ENCODE measurements around the gene NUP88. TPM values are rescaled to one million over a fixed set of nuclear protein-coding genes. Genes with fewer than 3 reads are reported as not detected.
"Not testable (repeated sequence)": the region's sequence is repeated elsewhere in the genome, so short reads cannot be mapped to it uniquely, and the experiment has no call there.

NUP88 gene
- 90.5 and 127 TPM in 2 replicates for total RNA-seq (2014; rRNA removed; shearing (Covaris generic))

DNA sequence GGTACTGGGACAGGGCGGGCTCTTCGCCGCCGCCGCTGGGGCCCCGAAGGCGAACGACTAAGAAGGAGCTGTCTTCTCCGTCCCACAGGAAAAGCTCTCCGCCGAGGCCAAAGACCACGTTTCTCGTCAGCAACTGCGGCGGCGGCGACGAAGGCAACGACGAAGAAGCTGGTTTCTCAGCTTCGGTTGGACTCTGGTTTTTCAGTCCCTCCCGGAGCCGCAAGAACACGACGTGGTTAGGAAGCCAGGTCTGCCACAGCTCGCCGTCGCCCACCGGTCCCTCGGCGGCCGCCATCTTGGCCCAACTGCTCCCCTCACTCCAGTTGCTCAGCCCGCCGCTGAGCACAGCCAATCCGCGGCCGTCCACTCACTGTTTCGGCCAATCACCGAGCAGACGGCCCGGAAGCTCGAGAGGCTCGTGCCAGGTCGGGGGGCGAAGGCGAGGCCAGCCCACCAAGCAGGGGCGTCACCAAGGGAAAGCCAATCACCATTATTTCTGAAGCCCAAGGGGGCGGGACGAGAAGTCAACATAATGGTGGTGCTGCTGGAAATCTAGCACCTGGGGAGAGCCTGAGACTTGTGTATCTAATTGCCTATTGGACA lies at the start of gene NUP88:
NUP88 (minus strand) TSS at position 307 of the 603 bp plus-strand sequence; CDS start at position 295, 12 bp downstream.
- peak; percentile 94 for DNase-seq (ENCODE audit: low spot score)

DNA sequence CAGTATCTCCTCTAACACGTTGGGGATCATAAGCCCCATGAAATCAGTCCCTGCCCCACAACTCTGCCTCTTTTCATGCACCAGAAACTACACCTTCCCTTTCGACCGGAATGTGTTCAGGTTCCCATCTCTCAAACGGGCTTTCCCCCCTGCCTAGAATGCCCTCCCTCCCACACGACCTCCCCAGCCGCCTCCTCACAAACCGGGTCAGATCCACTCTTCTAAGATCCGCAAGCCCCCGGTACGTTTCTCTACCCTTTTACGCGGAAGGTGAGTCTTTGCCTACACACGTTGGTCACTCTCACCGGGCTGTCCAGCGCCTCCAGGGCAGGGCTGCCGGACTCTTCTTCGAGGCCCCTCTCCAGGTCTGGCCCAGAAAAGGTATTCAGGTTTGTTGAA lies 48.6 kb upstream of the NUP88 start:
- no peak for DNase-seq (ENCODE audit: low spot score)

DNA sequence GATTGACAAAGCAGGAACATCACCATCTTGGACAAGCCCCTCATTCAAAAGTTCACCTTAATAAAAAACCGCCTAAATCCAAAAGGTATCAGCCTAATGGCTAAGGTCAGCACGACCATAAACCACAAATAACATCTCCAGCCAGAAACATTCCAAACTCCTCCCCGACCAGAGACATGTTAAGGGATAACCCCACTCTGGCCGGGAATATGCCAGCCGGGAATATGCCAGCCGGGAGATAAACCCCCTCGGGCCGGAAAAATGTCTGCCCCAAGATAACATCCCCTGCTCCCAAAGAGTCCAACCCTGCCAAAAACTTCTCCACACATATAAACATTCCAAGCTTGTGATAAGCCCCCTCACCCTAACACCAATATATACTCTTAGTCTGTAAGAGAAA lies 48.0 kb upstream of the NUP88 start:
- DNase-seq (ENCODE audit: low spot score), result no peak

DNA sequence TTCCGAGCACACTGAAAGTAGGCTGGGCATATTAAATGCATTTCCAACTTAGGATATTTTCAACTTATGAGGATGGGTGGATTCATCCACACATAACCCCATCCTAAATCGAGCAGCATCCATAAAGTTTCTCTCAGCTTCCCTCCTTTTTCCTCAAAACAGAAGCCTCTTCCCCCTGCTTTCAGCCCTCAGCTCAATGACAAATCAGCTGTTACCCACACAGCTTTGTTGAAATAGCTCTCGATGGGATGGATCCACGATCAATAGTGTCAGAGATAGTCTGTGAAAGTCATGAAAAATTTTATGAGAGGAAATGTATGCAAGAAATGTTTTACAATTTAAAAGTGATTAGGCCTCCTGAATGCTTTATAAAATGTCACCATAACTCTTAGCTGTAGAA lies 46.8 kb upstream of the NUP88 start:
- no peak for DNase-seq (ENCODE audit: low spot score)

DNA sequence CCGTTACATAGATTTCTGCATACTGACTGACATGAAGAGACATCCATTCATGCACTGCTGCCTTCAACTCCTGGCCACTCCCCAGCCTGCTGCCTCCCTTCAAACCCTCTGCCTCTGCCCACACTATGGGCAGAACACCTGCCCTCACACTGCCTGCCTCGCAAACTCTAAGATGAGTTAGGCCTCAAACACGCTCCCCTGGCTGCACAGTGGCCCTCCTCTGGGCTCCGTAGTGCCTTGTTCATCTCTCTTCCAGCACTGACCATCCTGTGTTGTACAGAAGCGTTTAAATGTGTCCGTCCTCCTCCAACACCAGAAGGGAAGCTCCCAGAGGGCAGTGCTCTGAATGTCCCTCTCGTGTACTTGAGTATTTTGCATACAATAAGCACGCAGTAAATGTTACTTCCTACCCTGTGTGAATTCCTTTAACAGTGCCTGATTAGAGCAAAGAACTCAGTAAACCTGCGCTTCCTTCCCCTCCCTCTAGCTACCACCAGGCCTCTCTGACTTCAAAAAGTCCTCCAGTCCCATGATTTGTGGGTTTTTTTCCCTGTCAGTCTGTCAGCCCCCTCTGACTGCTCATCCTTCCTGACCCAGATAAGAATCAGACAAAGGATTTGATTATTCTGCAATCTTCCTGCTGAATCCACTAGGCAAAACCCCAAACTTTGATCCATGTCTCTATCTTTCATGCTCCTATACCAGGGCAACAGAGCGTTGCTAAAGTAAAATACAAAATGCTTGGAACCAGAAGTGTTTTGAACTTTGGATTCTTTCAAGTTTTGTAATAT lies 45.5 kb upstream of the NUP88 start:
- no peak for DNase-seq (ENCODE audit: low spot score)

DNA sequence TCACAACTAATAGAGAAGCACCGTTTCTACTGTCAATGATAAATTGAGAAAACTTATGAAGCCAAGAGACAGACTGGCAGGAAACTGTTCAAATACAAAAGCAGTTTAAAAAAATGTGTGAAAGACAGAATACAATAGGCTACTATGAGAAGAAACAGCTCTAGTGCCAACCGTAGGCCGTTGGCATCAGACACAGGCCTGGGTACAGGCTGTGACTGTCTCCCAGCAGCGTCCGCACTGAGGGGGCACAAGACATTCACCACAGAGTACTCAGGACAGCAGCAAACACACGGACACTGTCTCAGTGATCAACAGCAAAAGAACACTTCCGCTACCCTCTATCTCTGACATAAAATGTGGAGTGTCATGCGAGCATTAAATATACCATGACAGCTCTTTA lies 27.3 kb upstream of the NUP88 start:
- no peak for DNase-seq (ENCODE audit: low spot score)

DNA sequence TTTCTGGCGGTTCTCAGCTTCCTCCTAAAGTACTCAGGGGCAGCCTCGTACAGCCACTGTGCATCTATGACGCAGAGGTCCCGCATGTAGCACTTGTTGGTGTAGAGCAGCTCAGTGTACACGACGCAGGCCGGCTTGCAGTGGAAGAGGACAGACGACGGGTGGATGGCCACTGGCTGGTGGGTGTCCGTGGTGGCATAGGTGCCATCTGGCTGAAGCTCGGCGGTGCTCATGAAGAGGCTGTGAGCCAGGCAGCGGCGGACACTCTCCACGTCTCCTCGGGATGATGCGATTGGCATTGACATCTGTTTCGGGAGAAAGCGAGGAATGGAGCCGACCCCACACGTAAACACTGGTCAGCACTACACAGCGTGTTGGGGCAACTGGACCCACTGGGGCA lies 24.7 kb upstream of the NUP88 start:
- no peak for DNase-seq (ENCODE audit: low spot score)

DNA sequence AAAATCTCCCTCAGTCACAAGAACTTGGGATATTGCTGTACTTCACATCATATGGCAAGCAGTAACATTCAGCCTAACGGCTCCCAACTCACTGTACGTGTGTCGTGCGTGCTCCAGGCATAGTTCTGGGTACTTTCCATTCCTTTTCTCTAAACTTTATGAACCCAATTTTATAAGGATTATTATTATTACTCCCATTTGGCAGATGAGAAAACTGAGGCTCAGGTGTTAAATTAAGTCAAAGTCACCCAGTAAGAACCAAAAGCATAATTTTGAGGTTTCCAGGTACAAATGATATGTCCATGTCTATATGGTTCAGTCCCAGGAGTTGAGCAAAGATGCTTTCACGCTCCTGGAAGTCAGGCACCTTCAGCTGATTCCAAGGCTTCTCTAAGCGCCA lies 24.3 kb upstream of the NUP88 start:
- DNase-seq (ENCODE audit: low spot score), result no peak

DNA sequence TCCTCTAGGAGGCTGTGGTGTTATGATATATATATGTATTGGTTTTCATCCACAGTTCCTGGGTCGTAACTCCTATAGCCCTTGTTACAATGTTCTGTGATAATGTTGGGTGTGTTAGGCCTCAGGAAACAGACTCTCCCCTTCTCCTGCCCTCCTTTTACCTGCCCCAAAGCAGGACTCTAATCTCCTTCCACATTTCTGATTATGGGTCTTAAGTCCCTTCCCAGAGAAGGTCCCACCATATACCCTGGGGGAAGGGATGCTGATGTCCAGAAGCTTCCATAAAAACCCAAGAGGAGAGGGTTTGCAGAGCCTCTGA lies 19.9 kb upstream of the NUP88 start:
- DNase-seq (ENCODE audit: low spot score), result no peak

DNA sequence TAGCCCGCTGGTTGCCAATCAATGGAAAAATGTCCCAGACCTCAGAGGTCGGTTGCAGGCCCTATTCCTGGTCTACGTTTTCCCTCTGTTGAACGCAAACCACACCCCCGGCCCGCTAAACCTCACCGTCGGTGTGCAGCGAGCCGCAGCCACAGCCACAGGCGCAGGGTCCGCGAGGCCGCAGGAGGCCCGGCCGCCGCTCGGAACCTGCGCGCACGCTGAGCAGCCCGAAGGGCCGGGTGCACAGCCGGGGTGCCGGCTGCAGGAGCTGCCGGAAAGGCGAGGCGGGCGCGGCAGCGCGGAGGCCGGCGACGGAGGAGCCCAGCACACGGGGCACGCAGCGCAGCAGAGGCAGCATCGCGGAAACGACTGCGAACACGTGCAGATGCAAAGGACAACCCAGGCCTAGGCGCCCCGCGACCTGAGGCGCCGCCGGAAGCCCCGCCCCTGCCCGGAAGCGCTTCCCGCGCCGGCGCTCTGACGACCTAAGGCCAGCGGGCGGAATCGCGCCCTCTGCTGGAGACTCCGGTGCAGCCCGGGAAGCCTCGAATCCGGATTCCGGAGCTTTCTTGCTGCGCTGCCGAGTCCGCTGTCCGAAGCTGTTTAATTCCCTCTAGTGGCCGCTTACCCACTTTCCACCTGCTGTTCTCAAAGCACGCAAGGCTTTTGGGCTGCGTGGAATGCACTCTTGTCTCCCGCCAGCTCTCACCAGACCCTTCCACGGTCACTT lies 19.4 kb upstream of the NUP88 start, which contains the start of gene C1QBP:
C1QBP (minus strand) TSS at position 440 of the 730 bp plus-strand sequence; CDS start at position 358, 82 bp downstream.
- peak; percentile 71 for DNase-seq (ENCODE audit: low spot score)

DNA sequence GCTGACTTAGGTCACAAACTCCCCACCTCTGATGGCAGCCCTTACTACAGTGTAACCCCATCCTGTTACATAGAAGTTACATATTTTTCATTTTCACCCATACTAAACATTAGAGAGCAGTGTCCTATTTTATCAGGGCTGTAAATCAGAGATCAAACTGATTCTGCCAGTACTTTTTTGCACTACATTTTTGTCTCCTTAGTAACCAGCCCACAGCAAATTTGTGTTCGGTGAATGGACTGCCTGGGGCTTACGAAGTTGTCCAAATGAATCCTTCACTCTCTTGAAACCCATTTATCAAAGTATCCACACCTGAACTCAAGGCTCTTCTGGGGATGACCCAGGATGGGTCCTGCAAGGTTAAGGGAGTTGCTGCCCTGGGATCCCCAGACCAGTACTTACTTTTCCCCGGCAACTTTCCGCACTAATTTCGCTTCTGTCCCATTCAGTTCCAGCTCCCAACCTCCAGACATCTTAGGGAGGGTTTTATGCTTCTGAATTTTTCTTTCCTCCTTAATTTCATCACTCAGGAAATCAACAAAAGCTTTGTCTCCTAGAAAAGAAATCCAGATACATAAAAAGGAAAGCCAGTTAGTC lies 18.4 kb upstream of the NUP88 start:
- DNase-seq (ENCODE audit: low spot score), result no peak

DNA sequence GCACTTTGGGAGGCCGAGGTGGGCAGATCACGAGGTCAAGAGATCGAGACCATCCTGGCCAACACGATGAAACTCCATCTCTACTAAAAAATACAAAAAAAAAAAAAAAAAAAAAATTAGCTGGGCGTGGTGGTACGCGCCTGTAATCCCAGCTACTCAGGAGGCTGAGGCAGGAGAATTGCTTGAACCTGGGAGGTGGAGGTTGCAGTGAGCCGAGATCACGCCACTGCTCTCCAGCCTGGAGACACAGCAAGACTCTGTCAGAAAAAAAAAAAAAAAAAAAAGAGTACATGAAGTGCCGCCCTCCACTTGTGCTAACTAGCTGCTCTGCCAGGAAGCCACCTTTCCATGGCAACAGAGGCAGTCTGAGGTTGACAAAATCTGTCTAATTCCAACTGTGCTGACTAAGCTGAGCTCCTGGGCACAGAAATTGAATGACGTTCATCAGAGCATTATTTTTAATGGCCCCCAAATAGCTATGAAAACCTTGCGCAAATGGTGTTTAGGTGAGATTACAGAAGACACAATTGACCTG lies 16.4 kb upstream of the NUP88 start:
- DNase-seq (ENCODE audit: low spot score), result not testable (repeated sequence)

DNA sequence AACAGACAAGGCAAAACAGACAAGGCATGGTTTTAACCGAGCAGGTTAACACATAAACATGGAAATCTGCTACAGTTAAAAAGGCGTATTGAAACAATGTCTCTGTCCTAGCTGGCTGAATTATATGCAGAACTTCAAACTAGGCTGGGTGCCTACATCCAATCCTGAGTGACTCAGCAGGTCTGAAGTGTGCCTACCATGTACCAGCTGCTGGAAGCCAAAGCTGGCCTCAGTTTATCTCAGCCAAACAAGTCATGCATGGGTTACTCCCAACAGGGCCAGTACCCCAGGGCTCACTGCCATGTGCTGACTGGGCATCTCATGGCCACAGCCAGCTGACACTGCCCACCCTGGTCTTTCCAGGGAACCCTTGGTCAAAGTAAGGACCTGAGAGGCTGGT lies 15.5 kb upstream of the NUP88 start:
- DNase-seq (ENCODE audit: low spot score), result no peak

DNA sequence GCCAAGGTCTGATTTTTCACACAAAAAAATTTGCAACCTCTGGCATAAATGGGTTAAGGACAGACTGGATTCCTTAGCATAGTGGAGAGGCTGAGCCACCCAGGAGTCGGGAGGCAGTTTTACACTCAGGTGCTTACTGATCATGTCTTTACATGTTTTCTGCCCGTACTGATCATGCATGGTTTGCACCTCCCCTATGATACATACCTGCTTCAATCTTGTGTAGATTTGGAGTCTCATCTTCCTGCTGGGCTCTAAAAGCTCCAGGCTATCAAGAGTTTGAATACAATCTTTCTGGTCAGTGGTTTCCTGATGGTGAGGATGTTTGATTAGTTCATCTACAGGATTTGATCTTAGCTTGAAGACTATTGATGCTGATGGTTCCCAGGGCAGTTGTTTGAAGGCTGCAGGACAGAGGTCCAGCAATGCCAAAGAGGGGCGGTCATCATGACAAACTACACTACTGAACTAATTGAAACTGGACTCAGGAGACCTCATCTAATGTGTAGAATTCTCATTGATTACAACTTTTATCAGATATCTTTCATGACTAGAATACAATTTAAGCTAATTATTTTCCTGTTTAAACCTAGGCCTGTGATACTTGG lies 12.6 kb upstream of the NUP88 start:
- no peak for DNase-seq (ENCODE audit: low spot score)

DNA sequence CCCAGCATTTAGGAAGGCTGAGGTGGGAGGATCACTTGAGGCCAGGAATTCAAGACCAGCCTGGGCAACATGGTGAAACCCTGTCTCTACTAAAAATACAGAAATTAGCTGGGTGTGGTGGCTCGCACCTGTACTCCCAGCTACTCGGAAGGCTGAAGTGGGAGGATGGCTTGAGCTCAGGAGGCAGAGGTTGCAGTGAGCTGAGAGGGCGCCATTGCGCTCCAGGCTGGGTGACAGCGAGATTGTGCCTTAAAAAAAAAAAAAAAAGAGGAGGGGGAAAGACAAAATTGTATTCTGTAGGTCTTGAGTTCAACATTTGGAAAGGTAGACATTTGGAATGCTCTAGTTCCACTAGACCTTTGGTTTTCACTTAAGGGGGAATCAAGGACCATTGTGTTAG lies 11.8 kb upstream of the NUP88 start:
- DNase-seq (ENCODE audit: low spot score), result not testable (repeated sequence)

DNA sequence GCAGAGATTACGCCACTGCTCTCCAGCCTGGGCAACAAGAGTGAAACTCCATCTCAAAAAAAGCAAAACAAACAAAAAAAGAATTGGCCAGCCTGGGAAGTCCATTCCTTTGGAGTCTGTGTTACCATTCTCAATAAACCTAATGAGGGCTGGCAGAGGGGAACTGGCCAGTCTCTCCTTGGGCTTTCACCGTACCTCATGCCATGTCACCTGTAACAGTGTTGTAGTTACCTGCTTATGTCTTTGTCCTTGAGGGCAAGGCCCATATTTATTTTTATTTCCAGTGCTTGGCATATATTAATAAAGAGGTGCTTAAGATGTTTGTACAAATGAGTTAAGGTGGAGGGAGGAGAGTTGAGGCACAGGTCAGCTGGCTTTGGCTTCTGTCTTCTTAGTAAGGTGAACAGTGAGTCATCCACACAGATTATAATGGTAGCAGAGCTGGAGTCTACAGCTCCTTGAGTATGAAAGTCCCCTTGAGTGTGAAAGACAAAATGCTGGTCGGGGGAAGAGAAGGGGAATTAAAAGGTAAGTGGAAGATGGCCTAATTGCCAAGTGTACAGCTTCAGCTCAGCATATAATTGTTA lies 11.0 kb upstream of the NUP88 start:
- DNase-seq (ENCODE audit: low spot score), result no peak

DNA sequence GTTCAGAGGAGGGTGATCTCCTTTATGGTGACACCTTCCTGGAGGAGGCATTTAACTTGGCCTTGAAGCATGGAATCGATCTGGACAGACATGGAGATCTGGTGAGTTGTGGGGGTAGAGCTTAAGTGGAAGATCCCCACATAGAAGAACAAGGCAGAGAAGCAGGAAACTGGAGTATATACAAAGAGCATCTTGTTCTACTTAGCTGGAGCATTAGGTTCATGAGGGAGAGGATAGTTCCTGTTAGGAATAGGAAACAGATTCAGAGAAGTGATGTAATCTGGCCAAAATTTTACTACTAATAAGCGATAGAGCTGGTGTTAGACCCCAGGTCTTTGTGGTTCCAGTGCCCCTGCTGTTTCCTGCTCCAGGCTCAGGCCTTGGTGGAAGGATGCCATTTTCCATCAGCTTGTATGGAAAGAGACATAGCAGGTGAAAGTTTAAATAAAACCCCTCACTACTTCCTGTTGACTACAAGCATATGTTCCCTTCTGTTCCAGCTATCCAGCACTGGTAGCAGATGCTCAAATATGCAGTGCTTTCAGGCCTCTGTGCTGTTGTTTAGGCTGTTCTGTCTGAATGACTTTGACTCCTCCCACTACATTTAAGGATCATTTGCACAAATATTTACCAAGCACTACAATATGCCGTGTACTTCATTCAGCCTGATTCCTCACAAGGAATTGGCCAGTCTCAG lies 9.9 kb upstream of the NUP88 start:
- DNase-seq (ENCODE audit: low spot score), result no peak

DNA sequence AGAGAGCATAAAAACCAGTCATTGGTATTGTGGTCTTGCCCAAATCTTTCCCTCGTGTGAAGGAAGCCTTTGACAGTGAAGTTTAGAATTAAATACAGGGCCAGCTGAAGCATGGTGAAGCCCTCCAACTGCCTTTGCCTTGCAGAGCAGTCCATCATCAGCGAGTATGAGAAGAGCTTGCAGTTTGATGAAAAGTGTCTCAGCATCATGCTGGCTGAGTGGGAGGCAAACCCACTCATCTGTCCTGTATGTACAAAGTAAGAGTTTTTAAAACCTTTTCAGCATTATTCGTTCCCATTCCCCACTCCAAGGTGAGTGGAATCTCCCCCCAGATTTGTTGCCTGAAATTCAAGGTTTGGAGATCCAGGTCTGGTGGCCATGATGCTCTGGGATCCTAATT lies 6.4 kb upstream of the NUP88 start:
- DNase-seq (ENCODE audit: low spot score), result no peak

DNA sequence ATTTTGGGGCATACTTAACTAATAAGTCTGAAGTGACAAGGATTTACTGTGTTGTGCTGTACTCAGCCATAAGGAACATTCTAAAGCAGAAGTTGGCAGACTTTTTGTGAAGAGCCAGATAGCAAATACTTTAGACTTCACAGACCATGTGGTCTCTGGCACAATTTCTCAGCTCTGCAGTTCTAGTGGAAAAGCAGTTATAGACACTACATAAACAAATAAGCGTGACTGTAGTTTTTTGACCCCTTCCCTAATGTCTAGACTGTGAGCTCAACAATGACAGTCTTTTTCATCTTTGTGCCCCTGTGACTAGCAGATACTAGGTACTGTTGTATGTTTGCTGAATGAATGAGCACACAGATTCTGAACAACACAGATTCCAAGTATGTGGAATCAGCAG lies 5.4 kb upstream of the NUP88 start:
- DNase-seq (ENCODE audit: low spot score), result no peak

DNA sequence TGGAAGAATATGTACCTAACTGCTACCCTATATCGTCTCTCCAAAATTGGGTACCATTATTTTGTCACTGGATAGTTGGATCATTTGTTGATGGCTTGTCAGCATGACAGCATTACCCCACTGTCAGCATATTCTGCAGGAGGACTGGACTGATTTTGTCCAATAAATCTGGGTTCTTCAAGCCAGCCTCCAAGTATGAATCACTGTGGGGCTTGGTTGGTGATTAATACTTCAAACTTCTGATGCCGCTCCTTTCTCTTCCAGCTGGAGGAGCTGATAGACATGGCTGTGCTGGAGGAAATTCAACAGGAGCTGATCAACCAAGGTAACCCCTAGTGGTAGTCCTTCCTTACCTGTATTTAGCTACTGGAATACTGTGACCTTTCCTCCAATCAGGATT lies 3.0 kb upstream of the NUP88 start:
- no peak for DNase-seq (ENCODE audit: low spot score)
